Spinal cord (tissue), 4 donors: ENCODE data around the gene ACOT8. TPM values are rescaled to one million over a fixed set of nuclear protein-coding genes. Genes with fewer than 3 reads are reported as not detected.

Source experiments
- polyA plus RNA-seq, 2 donors: library from polyadenylated mRNA; unstranded; fragments of 120-200 nt; gene quantifications; one replicate each; pipeline ENCODE4 v1.2.1, GENCODE V29; 2013; ENCODE audit not compliant: insufficient read length in 2 of 2
- total RNA-seq, 2 donors: library from RNA; depleted of rRNA in 1 of 2; stranded (reverse); fragments of 120-200 nt in 1 of 2; fragments of >200 nt in 1 of 2; gene quantifications; one replicate each; pipeline versions ENCODE4 v1.2.3 to v1.2.4, GENCODE V29; 2013 to 2014

The ACOT8 gene
- total and polyA plus RNA-seq, 4 donors = 27.8 to 46.3 (median 38.3) TPM

Other genes with a start within 250 kb of the ACOT8 start
- not detected for gene WFDC10A, start 227.7 kb downstream of the ACOT8 start, total RNA-seq
- not detected for gene WFDC10A, start 227.7 kb downstream of the ACOT8 start, polyA plus RNA-seq
- gene WFDC9, start 226.1 kb downstream of the ACOT8 start, total RNA-seq = not detected
- gene WFDC9, start 226.1 kb downstream of the ACOT8 start, polyA plus RNA-seq = not detected
- gene WFDC11, start 187.2 kb downstream of the ACOT8 start, total RNA-seq = not detected
- not detected for gene WFDC11, start 187.2 kb downstream of the ACOT8 start, polyA plus RNA-seq
- gene WFDC13, start 155.4 kb downstream of the ACOT8 start, total RNA-seq = not detected
- not detected for gene WFDC13, start 155.4 kb downstream of the ACOT8 start, polyA plus RNA-seq
- gene WFDC10B, start 152.4 kb downstream of the ACOT8 start, total RNA-seq = not detected
- not detected for gene WFDC10B, start 152.4 kb downstream of the ACOT8 start, polyA plus RNA-seq
- gene SPINT4, start 135.0 kb downstream of the ACOT8 start, total RNA-seq = not detected
- not detected for gene SPINT4, start 135.0 kb downstream of the ACOT8 start, polyA plus RNA-seq
- 1 to 10 TPM in 1 of 2 donors, under 1 TPM in 1; 0.59 to 2.8 TPM for gene WFDC3, start 65.5 kb downstream of the ACOT8 start, total RNA-seq
- 1 to 10 TPM; 2.5 to 3.0 TPM for gene WFDC3, start 65.5 kb downstream of the ACOT8 start, polyA plus RNA-seq
- gene DNTTIP1, start 65.4 kb downstream of the ACOT8 start, total RNA-seq = 10 to 100 TPM; 15.3 to 20.3 TPM
- 10 to 100 TPM; 38.9 to 40.5 TPM for gene DNTTIP1, start 65.4 kb downstream of the ACOT8 start, polyA plus RNA-seq
- 10 to 100 TPM in 1 of 2 donors, 1 to 10 TPM in 1; 7.1 to 31.7 TPM for gene UBE2C, start 44.7 kb downstream of the ACOT8 start, total RNA-seq
- 10 to 100 TPM; 27.0 to 36.0 TPM for gene UBE2C, start 44.7 kb downstream of the ACOT8 start, polyA plus RNA-seq
- 1 to 10 TPM; 1.1 to 2.4 TPM for gene TNNC2, start 30.1 kb downstream of the ACOT8 start, total RNA-seq
- 1 to 10 TPM; 3.2 to 8.8 TPM for gene TNNC2, start 30.1 kb downstream of the ACOT8 start, polyA plus RNA-seq
- 10 to 100 TPM; 23.8 to 40.4 TPM for gene SNX21, start 23.6 kb downstream of the ACOT8 start, total RNA-seq
- gene SNX21, start 23.6 kb downstream of the ACOT8 start, polyA plus RNA-seq = 10 to 100 TPM; 35.8 to 40.7 TPM
- gene ZSWIM3, start 222 bp upstream of the ACOT8 start, total RNA-seq = 1 to 10 TPM; 8.8 to 9.3 TPM
- 1 to 10 TPM; 6.1 to 7.2 TPM for gene ZSWIM3, start 222 bp upstream of the ACOT8 start, polyA plus RNA-seq
- 10 to 100 TPM in 1 of 2 donors, 1 to 10 TPM in 1; 5.5 to 12.0 TPM for gene ZSWIM1, start 23.8 kb upstream of the ACOT8 start, total RNA-seq
- gene ZSWIM1, start 23.8 kb upstream of the ACOT8 start, polyA plus RNA-seq = 10 to 100 TPM; 15.9 to 18.3 TPM
- 1 to 10 TPM; 1.3 to 3.0 TPM for gene SPATA25, start 30.2 kb upstream of the ACOT8 start, total RNA-seq
- 1 to 10 TPM; 2.6 to 5.6 TPM for gene SPATA25, start 30.2 kb upstream of the ACOT8 start, polyA plus RNA-seq
- gene NEURL2, start 33.8 kb upstream of the ACOT8 start, total RNA-seq = 1 to 10 TPM; 2.4 to 6.3 TPM
- gene NEURL2, start 33.8 kb upstream of the ACOT8 start, polyA plus RNA-seq = 1 to 10 TPM; 3.6 to 7.0 TPM
- gene CTSA, start 33.9 kb upstream of the ACOT8 start, total RNA-seq = 10 to 100 TPM; 29.4 to 58.4 TPM
- 100 to 1,000 TPM in 1 of 2 donors, 10 to 100 TPM in 1; 75.7 to 102 TPM for gene CTSA, start 33.9 kb upstream of the ACOT8 start, polyA plus RNA-seq
- gene PLTP, start 54.8 kb upstream of the ACOT8 start, total RNA-seq = 100 to 1,000 TPM in 1 of 2 donors, 10 to 100 TPM in 1; 73.7 to 471 TPM
- gene PLTP, start 54.8 kb upstream of the ACOT8 start, polyA plus RNA-seq = 100 to 1,000 TPM; 222 to 234 TPM
- 10 to 100 TPM; 13.0 to 15.9 TPM for gene PCIF1, start 77.3 kb upstream of the ACOT8 start, total RNA-seq
- 10 to 100 TPM; 46.0 to 49.9 TPM for gene PCIF1, start 77.3 kb upstream of the ACOT8 start, polyA plus RNA-seq
- 10 to 100 TPM in 1 of 2 donors, 1 to 10 TPM in 1; 9.9 to 12.9 TPM for gene ZNF335, start 114.8 kb upstream of the ACOT8 start, total RNA-seq
- 10 to 100 TPM; 18.3 to 21.6 TPM for gene ZNF335, start 114.8 kb upstream of the ACOT8 start, polyA plus RNA-seq
- 1 to 10 TPM in 1 of 2 donors, under 1 TPM in 1; 0.88 to 6.2 TPM for gene MMP9, start 151.5 kb upstream of the ACOT8 start, total RNA-seq
- gene MMP9, start 151.5 kb upstream of the ACOT8 start, polyA plus RNA-seq = under 1 TPM; 0.11 to 0.41 TPM
- 10 to 100 TPM; 26.2 to 84.7 TPM for gene SLC12A5, start 171.8 kb upstream of the ACOT8 start, total RNA-seq
- gene SLC12A5, start 171.8 kb upstream of the ACOT8 start, polyA plus RNA-seq = 100 to 1,000 TPM; 176 to 191 TPM
- gene NCOA5, start 232.6 kb upstream of the ACOT8 start, total RNA-seq = 10 to 100 TPM; 12.3 to 30.1 TPM
- gene NCOA5, start 232.6 kb upstream of the ACOT8 start, polyA plus RNA-seq = 10 to 100 TPM; 49.9 to 50.7 TPM